Femur (tissue), 1 donor: Measurements from ENCODE around the gene FGF3.

Source experiments
- DNase-seq: peaks from one replicate; pipeline ENCODE4 v3.0.0-alpha.2; 2017

The FGF3 gene

GRCh38 chr11:69822676-69823494 lies 3.7 kb upstream of the FGF3 start:
- DNase-seq = no peak

- DNase-seq = no peak
These were observed 2.4 kb upstream of the FGF3 start for GRCh38 chr11:69821511-69822040.

- no peak for DNase-seq
These were observed 1.2 kb upstream of the FGF3 start for GRCh38 chr11:69820441-69820840.

GRCh38 chr11:69819541-69820070 lies 390 bp upstream of the FGF3 start:
- DNase-seq = no peak

GRCh38 chr11:69818231-69818602 lies 999 bp downstream of the FGF3 start:
- no peak for DNase-seq

- no peak for DNase-seq
These were observed 1.7 kb downstream of the FGF3 start for GRCh38 chr11:69817265-69818230.

- no peak for DNase-seq
These were observed 2.5 kb downstream of the FGF3 start for GRCh38 chr11:69816671-69817070.

- no peak for DNase-seq
These were observed 3.2 kb downstream of the FGF3 start for GRCh38 chr11:69815973-69816372.

- DNase-seq = no peak
These were observed 4.3 kb downstream of the FGF3 start for GRCh38 chr11:69814902-69815301.

GRCh38 chr11:69814411-69814810 lies 4.8 kb downstream of the FGF3 start:
- DNase-seq = no peak

GRCh38 chr11:69813839-69814238 lies 5.4 kb downstream of the FGF3 start:
- no peak for DNase-seq

- DNase-seq = no peak
These were observed 6.3 kb downstream of the FGF3 start for GRCh38 chr11:69812946-69813345.

- no peak for DNase-seq
These were observed 7.0 kb downstream of the FGF3 start for GRCh38 chr11:69812256-69812655.

- no peak for DNase-seq
These were observed 7.8 kb downstream of the FGF3 start for GRCh38 chr11:69811431-69811830.

GRCh38 chr11:69810289-69811118 lies 8.7 kb downstream of the FGF3 start:
- DNase-seq = no peak

- peak; percentile 38 for DNase-seq
These were observed 10.5 kb downstream of the FGF3 start for GRCh38 chr11:69808667-69809086.

GRCh38 chr11:69807106-69807815 lies 12.0 kb downstream of the FGF3 start:
- DNase-seq = no peak

GRCh38 chr11:69804769-69805508 lies 14.3 kb downstream of the FGF3 start:
- no peak for DNase-seq

GRCh38 chr11:69803604-69804218 lies 15.5 kb downstream of the FGF3 start:
- DNase-seq = no peak

GRCh38 chr11:69803022-69803421 lies 16.2 kb downstream of the FGF3 start:
- no peak for DNase-seq
